NCI-H146 (cell line): ENCODE measurements around the gene TUBA1B.

Source experiments
- DNase-seq: peaks from one replicate; lab custom pipeline; 2025; lab: John Stamatoyannopoulos, UW

TUBA1B gene

GRCh38 chr12:49126852-49127763 lies 4.1 kb downstream of the TUBA1B start:
- no peak for DNase-seq

GRCh38 chr12:49121047-49121696 lies 10.0 kb downstream of the TUBA1B start:
- DNase-seq: peak; percentile 77

GRCh38 chr12:49111206-49111605 lies 20.0 kb downstream of the TUBA1B start:
- no peak for DNase-seq

DNA sequence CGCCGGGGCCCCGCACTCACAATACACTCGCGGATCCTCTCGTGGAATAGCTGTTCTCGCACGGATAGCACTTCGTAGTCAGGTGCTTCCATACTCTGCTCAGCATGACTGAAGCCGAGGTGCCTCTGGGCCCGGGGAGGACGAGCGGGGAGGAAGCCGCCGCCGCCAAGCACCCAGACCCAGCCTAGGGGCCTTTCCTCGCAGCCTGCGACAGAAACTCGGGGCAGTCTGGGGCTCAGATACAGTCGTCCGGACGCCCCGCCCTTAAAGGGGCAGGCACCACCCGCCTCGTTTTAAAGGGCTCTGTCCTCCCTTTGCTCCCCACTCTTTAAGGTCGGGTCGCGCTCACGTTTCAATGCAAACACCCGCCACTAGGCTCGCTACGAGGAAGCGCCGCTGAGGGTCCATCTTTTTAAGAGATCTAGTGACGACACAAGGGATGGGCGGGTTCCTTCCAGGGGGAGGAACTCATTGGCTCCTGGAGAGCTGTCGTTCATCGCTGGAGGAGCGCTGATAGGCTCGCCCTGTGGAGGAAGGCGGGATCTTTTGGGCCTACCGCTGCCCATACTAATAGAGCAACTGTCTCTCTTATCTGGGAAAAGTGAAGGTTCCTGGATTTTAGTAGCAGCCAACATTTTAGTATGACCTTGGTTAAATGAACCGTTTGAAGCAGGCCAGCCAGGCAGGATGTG lies 20.6 kb downstream of the TUBA1B start, which contains the start of gene LMBR1L:
Gene LMBR1L, minus strand, starts transcription at position 384 of the 692 bp plus-strand sequence. Its CDS starts 292 bp downstream, at position 92.
- peak; percentile 99 for DNase-seq

DNA sequence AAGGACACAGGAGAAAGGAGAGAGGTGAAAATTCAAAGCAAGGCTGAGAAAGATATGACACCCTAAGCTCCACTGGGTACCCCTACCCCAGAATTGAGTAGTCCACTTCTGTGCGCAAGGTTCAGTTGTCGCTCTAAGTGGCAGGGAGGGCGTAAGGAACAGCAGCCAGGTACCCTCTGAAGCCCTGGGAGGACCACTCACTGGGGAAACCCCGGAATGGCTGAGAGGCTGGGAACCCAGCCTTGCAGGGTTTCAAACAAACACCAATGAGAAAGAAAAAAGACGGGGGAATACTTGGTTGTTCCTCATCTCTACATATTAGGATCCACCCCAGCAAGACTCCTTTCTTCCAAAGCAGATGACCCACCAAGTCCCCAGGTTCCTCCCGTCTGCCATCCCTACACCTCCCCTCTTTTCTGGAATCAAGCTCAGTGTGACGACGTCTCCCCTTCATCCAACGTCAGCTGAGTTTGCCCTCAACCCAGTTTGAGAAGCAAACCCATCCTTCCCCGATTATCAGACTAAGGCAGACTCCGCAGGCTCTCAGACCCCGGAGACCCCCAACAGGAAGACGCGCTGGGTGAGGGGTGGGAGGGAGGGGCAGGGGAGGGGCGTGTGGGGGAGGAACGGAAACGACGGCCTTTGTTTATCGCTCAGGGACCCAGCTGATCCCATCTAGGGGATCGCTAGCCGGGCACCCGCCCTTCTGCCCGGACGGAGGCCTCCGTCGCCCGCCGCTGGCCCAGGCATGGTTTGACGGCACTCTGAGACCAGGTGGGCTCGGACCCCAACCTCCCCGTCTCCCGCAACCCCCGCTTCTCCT lies 21.3 kb downstream of the TUBA1B start:
- DNase-seq: peak; percentile 28

DNA sequence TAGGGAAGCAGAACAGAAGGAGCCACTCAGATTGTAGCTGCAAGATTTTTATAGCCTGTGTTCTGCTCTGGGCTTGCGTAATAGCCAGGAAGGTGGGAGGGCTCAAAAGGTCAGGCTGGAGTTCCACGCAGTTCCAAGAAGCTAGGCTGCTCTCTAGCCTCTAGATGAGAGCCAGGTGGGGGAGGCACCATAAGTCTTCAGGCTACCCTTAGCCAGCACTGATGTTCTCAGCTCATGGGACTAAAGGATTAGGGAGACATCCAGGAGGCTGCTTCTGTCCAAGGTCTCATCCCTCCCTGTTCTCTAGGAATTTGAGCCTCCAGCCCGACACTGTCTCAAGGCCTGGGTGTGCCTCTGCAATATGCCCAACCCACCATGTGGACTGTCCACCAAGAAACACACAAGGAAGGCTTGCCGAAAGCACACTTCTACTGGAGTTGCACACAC lies 22.2 kb downstream of the TUBA1B start:
- DNase-seq: no peak

GRCh38 chr12:49105504-49106084 lies 25.6 kb downstream of the TUBA1B start:
- no peak for DNase-seq

GRCh38 chr12:49104822-49105221 lies 26.4 kb downstream of the TUBA1B start:
- no peak for DNase-seq

DNA sequence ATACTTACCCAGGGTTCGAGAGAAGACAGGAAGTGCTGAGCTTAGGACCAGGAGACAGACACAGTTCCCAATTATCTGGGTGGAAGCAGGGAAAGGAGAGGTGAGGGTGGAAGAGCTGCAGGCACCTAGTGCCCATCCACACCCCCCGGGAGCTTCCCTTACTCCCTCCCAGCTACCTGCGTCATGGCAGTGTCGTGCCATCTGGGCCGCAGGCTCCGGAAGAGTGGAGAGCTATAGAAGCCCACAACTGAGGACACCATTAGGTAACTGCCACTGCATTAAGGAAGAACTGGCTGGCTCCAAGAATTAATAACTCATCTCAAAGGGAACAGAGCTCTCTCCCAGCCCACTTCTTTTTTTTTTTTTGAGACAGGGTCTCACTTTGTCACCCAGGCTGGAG lies 30.8 kb downstream of the TUBA1B start:
- no peak for DNase-seq

DNA sequence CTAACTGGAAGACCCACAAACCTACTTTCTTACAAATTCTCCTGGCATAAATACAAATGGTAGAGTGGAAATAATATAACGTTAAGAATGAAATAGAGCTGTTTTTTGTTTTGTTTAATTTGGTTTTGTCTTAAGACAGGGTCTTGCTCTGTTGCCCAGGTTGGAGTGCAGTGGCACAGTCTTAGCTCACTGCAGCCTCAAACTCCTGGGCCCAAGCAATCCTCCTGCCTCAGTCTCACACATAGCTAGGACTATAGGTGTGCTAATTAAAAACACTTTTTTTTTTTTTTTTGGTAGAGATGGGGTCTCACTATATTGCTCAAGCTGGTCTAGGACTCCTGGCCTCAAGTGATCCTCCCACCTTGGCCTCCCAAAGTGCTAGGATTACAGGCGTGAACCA lies 32.5 kb downstream of the TUBA1B start:
- DNase-seq: no peak

- peak; percentile 28 for DNase-seq
Measured at GRCh38 chr12:49098035-49098451, 33.2 kb downstream of the TUBA1B start.

DNA sequence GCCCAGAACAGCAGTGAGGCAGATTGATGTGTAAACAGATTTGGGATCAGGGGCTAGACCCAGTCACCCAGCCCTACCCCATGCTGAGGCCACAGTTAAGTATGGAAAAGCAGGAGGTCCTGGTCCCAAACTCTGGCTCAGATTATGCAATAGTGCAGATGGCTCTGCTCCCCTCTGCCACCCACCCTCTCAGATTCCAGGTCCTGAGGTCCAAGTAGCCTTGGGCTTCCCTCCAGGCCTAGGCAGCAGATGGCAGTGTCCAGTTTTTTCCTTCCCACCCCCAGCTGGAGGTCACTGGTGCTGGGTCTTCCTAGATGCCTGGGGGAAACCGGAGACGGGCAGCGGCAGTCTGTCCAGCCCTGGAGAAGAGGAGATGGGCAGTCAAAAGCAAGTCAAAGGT lies 33.8 kb downstream of the TUBA1B start:
- no peak for DNase-seq

DNA sequence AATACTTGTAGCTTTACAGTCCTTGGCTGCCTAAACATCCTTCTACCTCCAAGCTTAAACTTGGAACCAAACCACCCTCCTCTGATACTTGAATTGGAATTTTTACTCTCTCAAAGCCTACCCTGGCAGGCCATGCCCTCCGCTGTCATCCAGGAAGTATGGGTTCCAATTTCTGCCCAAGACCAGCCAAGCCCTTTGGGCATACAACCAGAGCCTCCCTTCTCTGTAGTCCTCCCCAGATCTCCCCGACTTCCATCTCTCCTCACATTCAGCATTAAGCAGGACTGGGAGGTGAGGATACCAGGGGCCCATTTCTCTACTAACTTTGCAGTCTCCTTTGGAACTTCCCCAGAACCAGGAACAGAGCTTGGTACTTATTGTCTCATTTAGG lies 36.2 kb downstream of the TUBA1B start:
- no peak for DNase-seq

- peak; percentile 47 for DNase-seq
Measured at GRCh38 chr12:49094160-49094974, 36.8 kb downstream of the TUBA1B start, which contains the start of gene DHH. DHH (minus strand) TSS chr12:49094801; CDS start chr12:49094512, 289 bp downstream.

DNA sequence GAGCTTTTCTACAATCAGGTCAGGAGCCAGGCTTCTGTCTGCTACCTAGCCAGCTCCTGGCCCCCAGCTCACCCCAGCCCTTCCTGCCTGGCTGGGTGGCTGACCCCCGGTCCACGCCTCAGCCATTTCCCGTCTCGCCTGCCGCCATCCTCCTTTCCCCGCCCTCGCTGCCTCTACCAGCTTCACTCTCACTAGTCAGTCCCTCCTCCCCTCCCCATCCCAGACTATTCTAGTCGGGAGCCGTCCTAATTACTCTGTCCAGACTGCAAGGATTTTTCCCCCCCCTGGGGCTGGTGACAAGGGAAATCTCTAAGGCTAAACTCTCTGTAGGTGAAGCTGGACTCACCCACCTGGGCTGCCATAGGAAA lies 37.4 kb downstream of the TUBA1B start:
- peak; percentile 40 for DNase-seq

- no peak for DNase-seq
Measured at GRCh38 chr12:49092816-49093406, 38.3 kb downstream of the TUBA1B start.

- DNase-seq: peak; percentile 52
Measured at GRCh38 chr12:49092086-49092815, 38.9 kb downstream of the TUBA1B start.

DNA sequence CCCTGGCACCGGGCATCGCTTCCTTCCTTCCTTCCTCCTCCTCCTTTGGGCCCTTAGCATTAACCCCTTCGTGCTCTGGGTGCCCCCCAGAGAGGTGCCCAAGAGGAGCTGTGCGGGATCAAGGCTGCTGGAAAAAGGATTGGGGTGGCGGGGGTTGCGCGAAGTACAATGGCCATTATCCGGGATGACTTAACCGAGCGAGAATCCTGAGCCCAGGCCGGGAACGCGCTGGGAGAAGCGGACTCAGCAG lies 39.4 kb downstream of the TUBA1B start:
- DNase-seq: no peak

GRCh38 chr12:49091056-49091835 lies 39.9 kb downstream of the TUBA1B start:
- DNase-seq: no peak
